GM18951 (cell line): ENCODE results near the gene FBF1.
"Not testable (repeated sequence)": the region's sequence is repeated elsewhere in the genome, so short reads cannot be mapped to it uniquely, and the experiment has no call there.

Experiments
- POLR2A ChIP-seq: IDR thresholded peaks from 4 replicates; pipeline ENCODE4 v1.6.1; 2011; ENCODE audit warnings: mild to moderate bottlenecking; ENCODE audit not compliant: insufficient read length, insufficient read depth; ENCODE audit errors: extremely low read depth
- in situ Hi-C: fragments of 300-500 bp; cut with MboI; formaldehyde crosslinking; loops from one replicate; pipeline ENCODE4 v1.12.0; 2022; ENCODE audit warnings: low sequenced_read_pairs, mixed read lengths, inconsistent platforms; ENCODE audit not compliant: unreplicated experiment

The FBF1 gene

GRCh38 chr17:75893305-75894048 lies 47.4 kb downstream of the FBF1 start:
- TF ChIP-seq POLR2A = no peak
- in situ Hi-C loops = no loop called here

GRCh38 chr17:75892556-75893224 lies 48.2 kb downstream of the FBF1 start:
- in situ Hi-C loops = no loop called here
- no peak for TF ChIP-seq POLR2A

- in situ Hi-C loops = no loop called here
- no peak for TF ChIP-seq POLR2A
Measured at GRCh38 chr17:75891605-75892555, 49.0 kb downstream of the FBF1 start.

- TF ChIP-seq POLR2A = no peak
- in situ Hi-C loops = no loop called here
Measured at GRCh38 chr17:75891022-75891604, 49.7 kb downstream of the FBF1 start.

GRCh38 chr17:75889454-75889853 lies 51.4 kb downstream of the FBF1 start:
- no peak for TF ChIP-seq POLR2A
- in situ Hi-C loops = no loop called here

- no peak for TF ChIP-seq POLR2A
- in situ Hi-C loops = no loop called here
Measured at GRCh38 chr17:75888484-75888883, 52.4 kb downstream of the FBF1 start.

- in situ Hi-C loops = not testable (repeated sequence)
Measured at GRCh38 chr17:75885860-75886259, 55.0 kb downstream of the FBF1 start.

GRCh38 chr17:75885431-75885830 lies 55.4 kb downstream of the FBF1 start:
- TF ChIP-seq POLR2A = no peak
- in situ Hi-C loops = no loop called here

GRCh38 chr17:75881678-75882454 lies 59.0 kb downstream of the FBF1 start:
- no peak for TF ChIP-seq POLR2A
- in situ Hi-C loops = no loop called here

GRCh38 chr17:75880266-75880665 lies 60.6 kb downstream of the FBF1 start:
- TF ChIP-seq POLR2A = no peak
- in situ Hi-C loops = no loop called here

GRCh38 chr17:75878174-75878998 lies 62.5 kb downstream of the FBF1 start, which contains the start of gene TRIM47:
Gene TRIM47 (minus strand): TSS chr17:75878581. CDS start chr17:75878548, 33 bp downstream.
- in situ Hi-C loops = no loop called here
- TF ChIP-seq POLR2A = no peak
